HG03045 (cell line): ENCODE data around the gene SRGN.
"Not testable (repeated sequence)": the region's sequence is repeated elsewhere in the genome, so short reads cannot be mapped to it uniquely, and the experiment has no call there.

ENCODE experiments used
- ATAC-seq: cut with Tn5 transposase; IDR thresholded peaks from one replicate; pipeline ENCODE4 v1.9.1; 2021; ENCODE audit warnings: mild to moderate bottlenecking, moderate library complexity; ENCODE audit not compliant: unreplicated experiment

Gene SRGN

DNA sequence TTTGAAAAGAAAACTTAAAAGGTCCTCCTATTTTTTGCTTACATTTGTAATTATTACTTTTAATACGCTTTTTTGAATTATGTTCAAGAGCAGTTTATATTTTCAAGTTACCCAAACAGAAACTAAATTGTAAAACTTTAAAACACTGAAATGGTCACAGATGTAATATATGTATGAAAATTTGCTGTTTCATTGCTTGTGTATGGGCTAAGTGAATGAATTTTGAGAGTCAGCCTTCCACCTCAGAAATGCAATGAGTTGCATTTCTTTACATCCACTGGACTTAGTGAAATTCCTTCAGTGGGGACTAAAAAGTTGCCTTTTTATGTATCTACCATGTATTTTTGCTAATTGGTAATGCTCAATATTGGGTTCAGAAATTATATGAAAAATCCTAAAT lies 37.7 kb downstream of the SRGN start:
- ATAC-seq: no peak

DNA sequence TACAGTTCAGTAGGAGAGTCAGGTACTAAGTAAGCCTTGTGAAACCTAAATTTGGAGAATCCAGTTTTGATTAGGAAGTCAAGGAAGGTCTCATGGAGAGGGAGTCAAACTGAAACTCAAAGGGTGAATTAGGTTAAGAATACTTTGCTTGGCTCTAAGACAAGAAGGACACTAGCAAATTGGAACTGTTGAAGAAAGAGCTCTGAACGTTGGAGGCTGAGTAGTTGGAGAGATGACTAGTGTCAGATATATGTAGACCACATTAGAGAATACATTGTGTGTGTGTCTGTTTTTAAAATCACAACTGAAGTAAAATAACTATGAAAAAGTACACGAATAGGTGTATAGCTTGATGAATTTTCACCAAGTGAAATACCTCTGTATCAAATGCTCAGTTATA lies 42.3 kb downstream of the SRGN start:
- no peak for ATAC-seq

DNA sequence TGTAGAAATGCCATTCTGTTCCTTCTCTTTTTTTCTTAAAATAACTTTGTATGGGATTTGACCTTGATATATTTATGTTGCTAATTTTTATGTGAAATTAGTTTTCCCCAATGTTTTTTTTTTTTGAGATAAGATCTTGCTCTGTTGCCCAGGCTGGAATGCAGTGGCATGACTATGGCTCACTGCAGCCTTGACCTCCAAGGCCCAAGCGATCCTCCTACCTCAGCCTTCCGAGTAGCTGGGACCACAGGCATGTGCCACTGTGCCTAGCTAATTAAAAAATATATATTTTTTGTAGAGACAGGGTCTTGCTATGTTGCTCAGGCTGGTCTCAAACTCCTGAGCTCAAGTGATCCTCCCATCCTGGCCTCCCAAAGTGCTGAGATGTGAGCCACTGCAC lies 52.1 kb downstream of the SRGN start:
- no peak for ATAC-seq

DNA sequence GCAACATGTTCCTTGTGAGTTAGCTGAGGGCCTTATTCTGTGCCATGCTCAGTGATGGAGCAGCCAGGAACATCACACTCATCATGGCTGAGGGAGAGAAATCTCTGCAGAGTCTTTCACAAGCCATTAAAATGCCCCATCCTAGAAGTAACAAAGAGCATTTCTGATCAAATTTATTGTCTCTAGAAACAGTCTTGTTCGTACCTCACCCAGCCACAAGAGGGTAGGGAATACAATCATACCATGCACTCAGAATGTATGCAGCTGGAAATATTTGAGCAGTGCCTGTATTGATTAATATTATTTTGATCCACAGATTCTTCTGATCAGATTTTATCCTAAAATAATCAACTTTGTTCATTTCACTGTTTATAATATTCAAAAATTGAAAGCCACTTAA lies 53.4 kb downstream of the SRGN start:
- no peak for ATAC-seq

DNA sequence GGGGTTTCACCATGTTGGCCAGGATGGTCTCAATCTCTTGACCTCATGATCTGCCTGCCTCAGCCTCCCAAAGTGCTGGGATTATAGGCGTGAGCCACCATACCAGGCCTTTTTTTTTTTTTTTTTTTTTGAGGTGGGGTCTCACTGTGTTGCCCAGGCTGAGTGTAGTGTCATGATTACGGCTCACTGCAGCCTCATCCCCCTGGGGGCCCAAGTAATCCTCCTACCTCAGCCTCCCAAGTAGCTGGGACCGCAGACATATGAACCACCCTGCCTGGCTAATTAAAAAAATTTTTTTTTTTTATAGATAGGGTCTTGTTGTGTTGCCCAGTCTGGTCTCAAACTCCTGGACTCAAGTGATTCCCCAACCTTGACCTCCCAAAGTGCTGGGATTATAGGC lies 54.2 kb downstream of the SRGN start:
- not testable (repeated sequence) for ATAC-seq

DNA sequence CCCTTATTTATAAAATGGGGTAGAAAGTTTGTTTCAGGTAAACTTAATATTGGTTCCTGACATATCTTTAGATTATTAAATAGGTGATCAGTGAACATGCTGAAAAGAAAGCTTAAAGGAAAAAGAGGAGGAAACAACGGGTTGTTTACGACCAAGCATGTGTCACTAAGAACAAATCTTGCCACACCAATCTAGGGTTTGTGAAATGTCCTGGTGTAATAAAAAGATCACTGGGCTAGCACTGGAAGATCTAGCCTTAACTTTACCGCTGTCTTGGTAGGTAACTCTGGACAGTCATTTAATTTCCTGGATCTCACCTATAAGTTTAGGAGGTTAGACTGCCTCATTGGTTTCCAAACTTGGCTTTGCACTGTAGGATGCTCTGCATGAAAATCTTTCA lies 55.1 kb downstream of the SRGN start:
- ATAC-seq: no peak

DNA sequence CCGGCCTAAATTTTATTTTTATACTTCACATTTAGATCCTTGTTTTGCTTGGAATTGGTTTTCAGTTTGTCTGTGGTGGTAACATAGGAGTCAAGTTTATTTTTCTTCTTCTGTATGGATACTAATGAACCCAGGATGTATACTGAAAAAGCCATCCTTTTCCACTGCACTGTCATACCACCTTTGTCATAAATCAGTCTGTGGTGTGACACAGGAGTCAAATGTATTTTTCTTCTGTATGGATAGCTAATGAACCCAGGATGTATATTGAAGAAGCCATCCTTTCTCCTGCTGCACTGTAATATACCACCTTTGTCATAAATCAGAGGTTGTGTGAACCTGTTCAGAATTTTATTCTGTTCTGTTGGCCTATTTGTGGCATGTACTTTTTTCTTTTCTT lies 57.4 kb downstream of the SRGN start:
- no peak for ATAC-seq

DNA sequence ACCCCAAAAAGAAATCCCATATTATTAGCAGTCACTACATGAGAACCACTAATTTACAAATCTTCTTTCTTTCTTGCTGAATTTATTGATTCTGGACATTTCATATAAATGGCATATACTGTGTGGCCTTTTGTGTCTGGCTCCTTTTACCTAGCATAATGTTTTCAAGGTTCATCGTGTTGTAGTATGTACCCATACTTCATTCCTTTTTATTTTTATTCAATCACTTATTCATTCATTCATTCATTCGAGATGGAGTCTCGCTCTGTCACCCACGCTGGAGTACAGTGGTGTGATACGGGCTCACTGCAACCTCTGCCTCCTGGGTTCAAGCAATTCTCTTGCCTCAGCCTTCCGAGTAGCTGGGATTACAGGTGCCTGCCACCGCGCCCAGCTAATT lies 58.0 kb downstream of the SRGN start:
- no peak for ATAC-seq

DNA sequence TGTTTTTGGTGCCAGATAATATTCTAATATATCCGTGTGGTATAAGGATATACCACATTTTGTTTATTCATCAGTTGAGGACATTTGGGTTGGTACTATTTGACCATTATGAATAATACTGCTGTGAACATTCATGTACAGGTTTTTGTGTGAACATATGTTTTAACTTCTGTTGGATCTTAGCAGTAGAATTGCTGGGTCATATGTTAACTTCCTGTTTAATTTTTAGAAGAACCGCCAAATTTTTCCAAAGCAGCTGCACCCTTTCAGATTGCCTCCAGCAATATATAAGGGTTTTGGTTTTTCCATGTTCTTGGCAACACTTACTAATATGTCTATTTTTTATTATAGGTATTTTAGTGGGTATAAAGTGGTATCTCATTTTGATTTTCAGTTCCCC lies 58.9 kb downstream of the SRGN start:
- no peak for ATAC-seq

DNA sequence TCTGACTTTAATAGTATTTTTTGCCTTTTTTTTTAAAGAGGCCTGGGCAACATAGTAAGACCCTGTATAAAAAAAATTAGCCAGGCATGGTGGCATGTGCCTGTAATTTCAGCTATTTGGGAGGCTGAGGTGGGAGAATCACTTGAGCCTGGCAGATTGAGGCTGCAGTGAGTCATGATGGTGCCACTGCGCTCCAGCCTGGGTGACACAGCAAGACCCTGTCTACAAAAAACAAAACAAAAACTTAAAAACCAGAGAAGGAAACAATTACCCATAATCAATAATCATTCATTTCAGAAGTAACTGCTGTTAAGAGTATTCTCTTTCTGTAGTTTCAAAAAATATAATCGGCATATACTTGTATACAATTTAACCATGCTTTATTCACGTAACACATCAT lies 64.1 kb downstream of the SRGN start:
- ATAC-seq: no peak

DNA sequence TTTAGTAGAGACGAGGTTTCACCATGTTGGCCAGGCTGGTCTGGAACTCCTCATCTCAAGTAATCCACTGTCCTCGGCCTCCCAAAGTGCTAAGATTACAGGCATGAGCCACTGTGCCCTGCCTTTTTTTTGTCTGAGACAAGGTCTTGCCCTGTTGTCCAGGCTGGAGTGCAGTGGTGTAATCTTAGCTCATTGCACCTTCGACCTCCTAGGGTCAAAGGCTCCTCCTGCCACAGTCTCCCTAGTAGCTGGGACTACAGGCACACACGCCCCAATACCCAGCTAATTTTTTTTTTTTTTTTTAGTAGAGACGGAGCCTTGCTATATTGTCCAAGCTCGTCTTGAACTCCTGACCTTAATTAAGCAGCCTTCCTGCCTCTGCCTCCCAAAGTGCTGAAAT lies 65.3 kb downstream of the SRGN start:
- no peak for ATAC-seq
